Measurements from ENCODE around the gene KANSL3. TPM values are rescaled to one million over a fixed set of nuclear protein-coding genes. Genes with fewer than 3 reads are reported as not detected.
A peak's percentile ranks its signal among the peaks of the same experiment; 100 is the strongest.

The KANSL3 gene
- total and polyA plus RNA-seq, 9 of the 15 experiments (the other 6 are each of a cell fraction or from before 2014, with no cell fraction given): 11.3 to 43.7 (median 27.9) TPM

DNA sequence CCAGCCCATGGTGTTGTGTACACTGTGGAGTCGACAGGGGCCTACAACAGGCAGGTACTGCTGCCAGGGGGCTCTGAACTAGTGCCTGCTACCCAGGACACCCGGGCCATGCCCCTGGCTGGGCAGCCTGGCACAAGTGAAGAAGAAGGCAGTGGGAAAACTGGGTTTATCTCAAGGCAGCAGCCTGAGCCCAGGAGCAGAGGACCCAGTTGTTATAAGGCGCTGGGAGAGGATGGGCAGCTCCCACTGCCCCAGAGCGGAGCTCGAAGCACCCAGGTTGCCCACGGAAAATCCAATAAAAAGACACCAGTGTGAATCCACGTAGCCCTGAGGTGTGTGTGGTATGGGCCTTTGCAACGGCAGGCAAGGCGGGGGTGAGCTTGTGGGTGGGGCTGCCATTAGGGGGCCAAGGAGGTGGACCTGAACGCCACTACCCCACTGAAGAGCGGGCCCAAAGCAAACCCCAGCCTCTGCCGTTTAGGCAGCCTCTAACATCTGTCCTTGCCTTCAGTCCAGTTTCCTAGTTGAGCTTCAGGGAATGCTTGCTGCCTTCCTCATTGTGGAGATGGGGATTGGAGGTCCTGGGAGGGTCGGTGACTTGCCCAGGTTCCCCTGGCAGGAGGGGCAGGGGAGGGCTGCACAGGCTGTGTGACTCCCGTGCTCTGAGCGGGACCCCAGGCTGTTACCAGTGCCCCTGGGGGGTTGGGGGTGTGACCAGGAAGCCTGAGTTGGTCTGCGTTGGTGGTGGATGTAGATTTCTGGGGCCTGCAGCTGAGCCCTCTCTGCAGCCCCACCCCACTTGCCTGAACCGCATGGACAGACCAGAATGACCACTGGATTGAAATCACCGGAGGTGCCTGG lies 85.6 kb downstream of the KANSL3 start (continued):
- no peak for TF ChIP-seq EP400 (IDR thresholded peaks at IDR 0.05)
- TF ChIP-seq, protein P1, sequence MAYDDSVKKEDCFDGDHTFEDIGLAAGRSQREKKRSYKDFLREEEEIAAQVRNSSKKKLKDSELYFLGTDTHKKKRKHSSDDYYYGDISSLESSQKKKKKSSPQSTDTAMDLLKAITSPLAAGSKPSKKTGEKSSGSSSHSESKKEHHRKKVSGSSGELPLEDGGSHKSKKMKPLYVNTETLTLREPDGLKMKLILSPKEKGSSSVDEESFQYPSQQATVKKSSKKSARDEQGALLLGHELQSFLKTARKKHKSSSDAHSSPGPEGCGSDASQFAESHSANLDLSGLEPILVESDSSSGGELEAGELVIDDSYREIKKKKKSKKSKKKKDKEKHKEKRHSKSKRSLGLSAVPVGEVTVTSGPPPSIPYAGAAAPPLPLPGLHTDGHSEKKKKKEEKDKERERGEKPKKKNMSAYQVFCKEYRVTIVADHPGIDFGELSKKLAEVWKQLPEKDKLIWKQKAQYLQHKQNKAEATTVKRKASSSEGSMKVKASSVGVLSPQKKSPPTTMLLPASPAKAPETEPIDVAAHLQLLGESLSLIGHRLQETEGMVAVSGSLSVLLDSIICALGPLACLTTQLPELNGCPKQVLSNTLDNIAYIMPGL (CRISPR knock-in tag; IDR thresholded peaks at IDR 0.05): no peak
- TF ChIP-seq, protein P2, sequence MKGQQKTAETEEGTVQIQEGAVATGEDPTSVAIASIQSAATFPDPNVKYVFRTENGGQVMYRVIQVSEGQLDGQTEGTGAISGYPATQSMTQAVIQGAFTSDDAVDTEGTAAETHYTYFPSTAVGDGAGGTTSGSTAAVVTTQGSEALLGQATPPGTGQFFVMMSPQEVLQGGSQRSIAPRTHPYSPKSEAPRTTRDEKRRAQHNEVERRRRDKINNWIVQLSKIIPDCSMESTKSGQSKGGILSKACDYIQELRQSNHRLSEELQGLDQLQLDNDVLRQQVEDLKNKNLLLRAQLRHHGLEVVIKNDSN (CRISPR knock-in tag; IDR thresholded peaks at IDR 0.05): no peak

DNA sequence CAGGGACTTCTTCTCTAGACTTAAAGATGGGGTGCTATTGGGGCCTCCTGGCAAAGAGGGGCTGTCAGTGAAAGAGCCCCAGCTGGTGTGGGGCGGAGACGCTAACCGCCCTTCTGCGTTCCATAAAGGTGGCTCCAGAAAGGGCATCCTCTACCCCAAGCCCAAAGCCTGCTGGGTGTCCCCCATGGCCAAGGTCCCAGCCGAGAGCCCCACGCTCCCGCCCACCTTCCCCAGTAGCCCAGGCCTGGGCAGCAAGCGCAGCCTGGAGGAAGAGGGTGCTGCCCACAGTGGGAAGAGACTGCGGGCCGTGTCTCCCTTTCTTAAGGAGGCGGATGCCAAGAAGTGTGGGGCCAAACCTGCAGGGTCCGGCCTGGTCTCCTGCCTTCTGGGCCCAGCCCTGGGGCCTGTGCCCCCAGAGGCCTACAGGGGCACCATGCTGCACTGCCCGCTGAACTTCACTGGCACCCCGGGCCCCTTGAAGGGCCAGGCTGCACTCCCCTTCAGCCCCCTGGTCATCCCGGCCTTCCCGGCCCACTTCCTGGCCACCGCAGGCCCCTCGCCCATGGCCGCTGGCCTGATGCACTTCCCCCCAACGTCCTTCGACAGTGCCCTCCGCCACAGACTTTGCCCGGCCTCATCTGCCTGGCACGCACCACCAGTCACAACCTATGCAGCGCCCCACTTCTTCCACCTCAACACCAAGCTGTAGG lies 86.4 kb downstream of the KANSL3 start:
- Histone ChIP-seq H3K9me3 (replicated peaks; ENCODE audit: control insufficient read depth, insufficient read depth, low read depth, low read length) (no peaks in the 10 kb centered on the region), H3K4me2 (ENCODE audit: insufficient read depth, low read length) (no peak overlapping the region), H3K79me2 (ENCODE audit: control insufficient read depth, insufficient read depth, low read length) (no peaks in the 10 kb centered on the region), H2AFZ (ENCODE audit: low read depth, low read length) (no peak overlapping the region), H3K4me3 (no peak overlapping the region), H4K20me1 (replicated peaks; ENCODE audit: control insufficient read depth, insufficient read depth, low read length) (no peaks in the 10 kb centered on the region), H3K4me1 (replicated peaks in 1 of 2; ENCODE audit: control insufficient read depth in 2 of 2, insufficient read depth in 2 of 2, low read length in 2 of 2) (peaks cover 0 to 37% of the 10 kb centered on the region in 2 experiments; a peak in 3 of 5 replicates), H3K9me1 (ENCODE audit: control insufficient read depth, insufficient read depth, low read length) (no peaks in the 10 kb centered on the region), H3K36me3 (ENCODE audit: control insufficient read depth, insufficient read depth, low read length) (peaks cover 4% of the 10 kb centered on the region; the same call in 1 of the 3 replicates), H3K9ac (ENCODE audit: insufficient read depth in 1 of 2, low read depth in 2 of 2, low read length in 2 of 2) (peak overlapping the region in 1 of 2 experiments; percentile 52; a peak in 1 of 4 replicates), H3K27ac (ENCODE audit: extremely low read depth, low read depth, low read length) (no peak overlapping the region), H3K27me3 (ENCODE audit: control insufficient read depth in 2 of 2, insufficient read depth in 2 of 2, low read length in 2 of 2) (no peaks in the 10 kb centered on the region)
- 88% methylated on average over 16 of the region's 25 CpGs for WGBS (ENCODE audit: insufficient coverage, low coverage, missing lambda C conversion rate)
- FAIRE-seq (no peak), ATAC-seq (no peak), DNase-seq (ENCODE audit: extremely low read depth in 1 of 4, low spot score in 3 of 4) (no peak)
- ChIA-PET POLR2A (interaction anchor here (1.0 kb wide), 1 partner anchor 12 kb away, joined by 3 read pairs; no protein-coding TSS in a partner anchor), CTCF (ENCODE audit: low intra/inter-chr PET ratio) (no interaction called here)
- in situ Hi-C loops (cut with MboI): loop anchor here (25.0 kb wide), 1 partner anchor 411 kb away; no protein-coding TSS in a partner anchor
- BruUV-seq (replicated peaks): no TSS peak
- TF ChIP-seq U2AF2 (optimal IDR thresholded peaks at IDR 0.05; ENCODE audit: low read depth, low read length): no peak
- no peak for TF ChIP-seq KDM1A (IDR thresholded peaks at IDR 0.05)
- TF ChIP-seq SRSF1 (IDR thresholded peaks at IDR 0.05; ENCODE audit: low read depth, low read length): no peak
- TF ChIP-seq SIN3B (IDR thresholded peaks at IDR 0.05; ENCODE audit: low read depth): no peak
- no peak for TF ChIP-seq ZNF766 (CRISPR knock-in tag; conservative IDR thresholded peaks at IDR 0.05)
- TF ChIP-seq, protein P3, sequence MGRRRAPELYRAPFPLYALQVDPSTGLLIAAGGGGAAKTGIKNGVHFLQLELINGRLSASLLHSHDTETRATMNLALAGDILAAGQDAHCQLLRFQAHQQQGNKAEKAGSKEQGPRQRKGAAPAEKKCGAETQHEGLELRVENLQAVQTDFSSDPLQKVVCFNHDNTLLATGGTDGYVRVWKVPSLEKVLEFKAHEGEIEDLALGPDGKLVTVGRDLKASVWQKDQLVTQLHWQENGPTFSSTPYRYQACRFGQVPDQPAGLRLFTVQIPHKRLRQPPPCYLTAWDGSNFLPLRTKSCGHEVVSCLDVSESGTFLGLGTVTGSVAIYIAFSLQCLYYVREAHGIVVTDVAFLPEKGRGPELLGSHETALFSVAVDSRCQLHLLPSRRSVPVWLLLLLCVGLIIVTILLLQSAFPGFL (CRISPR knock-in tag; IDR thresholded peaks at IDR 0.05): no peak
- no peak for TF ChIP-seq BRD9 (IDR thresholded peaks at IDR 0.05; ENCODE audit: low read depth, partially characterized antibody)
- no peak for TF ChIP-seq ZNF197 (CRISPR knock-in tag; IDR thresholded peaks at IDR 0.05; ENCODE audit: low read depth)
- no peak for TF ChIP-seq RBFOX2 (IDR thresholded peaks at IDR 0.05; ENCODE audit: low read depth, low read length)
- no peak for TF ChIP-seq SREBF2 (CRISPR knock-in tag; IDR thresholded peaks at IDR 0.05)
- TF ChIP-seq CC2D1A (IDR thresholded peaks at IDR 0.05): no peak
- intact Hi-C loops (cut with micrococcal nuclease): loop anchor here (5.0 to 10.0 kb wide), 3 partner anchors 211 to 411 kb away; partner anchors contain the start of gene CNNM4

All from K562 (cell line).